Panc1 (cell line): ENCODE results near the gene NDST1.

ENCODE experiments used
- CTCF ChIP-seq: fragments of 450-650 bp; IDR thresholded peaks from 2 replicates; pipeline ENCODE4 v1.5.1; 2017; ENCODE audit warnings: mild to moderate bottlenecking
- POLR2AphosphoS5 ChIP-seq: IDR thresholded peaks from 2 replicates; pipeline ENCODE4 v1.6.1; 2012; ENCODE audit warnings: mild to moderate bottlenecking, low read depth, low read length, moderate library complexity
- REST ChIP-seq, 2 experiments: IDR thresholded peaks; 2 replicates each; pipeline ENCODE4 v1.6.1; 2011 to 2012; ENCODE audit warnings: low read depth in 2 of 2, control low read depth in 1 of 2, low read length in 1 of 2, mild to moderate bottlenecking in 1 of 2, moderate library complexity in 1 of 2; ENCODE audit not compliant: insufficient read depth in 1 of 2
- SIN3A ChIP-seq: IDR thresholded peaks from 2 replicates; pipeline ENCODE4 v1.6.1; 2012; ENCODE audit warnings: low read depth, mild to moderate bottlenecking, low read length, moderate library complexity, borderline replicate concordance; ENCODE audit not compliant: insufficient read depth

- no peak for TF ChIP-seq POLR2AphosphoS5
- no peak for TF ChIP-seq CTCF
- TF ChIP-seq SIN3A = no peak
- TF ChIP-seq REST (IDR thresholded peaks at IDR 0.05; ENCODE audit: insufficient read depth in 1 of 2, low read depth in 2 of 2, low read length in 1 of 2) = no peak
Observed at GRCh38 chr5:150598006-150598405, 90.1 kb downstream of the NDST1 start.
